WTC11 (cell line): ENCODE measurements around the gene PPP1R15B. TPM values are rescaled to one million over a fixed set of nuclear protein-coding genes. Genes with fewer than 3 reads are reported as not detected.

ENCODE experiments used
- ATAC-seq: fragments of 200-7000 bp; cut with Tn5 transposase; 2 replicates; pipeline ENCODE4 v1.10.0; 2021; ENCODE audit warnings: mild to moderate bottlenecking, moderate library complexity
- CTCF ChIA-PET: fragments of 300-600 bp; sonication (Branson Sonifier 250); formaldehyde crosslinking; loops from one replicate; lab custom pipeline; 2021; ENCODE audit warnings: antibody characterized with exemption; lab: Charles Lee
- POLR2A ChIA-PET: fragments of 350-600 bp; sonication (Branson Sonifier 250); formaldehyde crosslinking; loops from one replicate; lab custom pipeline; 2021; ENCODE audit warnings: antibody characterized with exemption; lab: Charles Lee
- DNase-seq: peaks from one replicate; pipeline ENCODE4 v3.0.0; 2021; ENCODE audit warnings: low spot score
- H3K27ac Mint-ChIP-seq: 2 replicates; pipeline ENCODE4 v1.8.0; 2021; ENCODE audit warnings: mixed read lengths
- H3K27me3 Mint-ChIP-seq: 2 replicates; pipeline ENCODE4 v1.8.0; 2021; ENCODE audit warnings: low read depth, mild to moderate bottlenecking, moderate library complexity, mixed read lengths
- H3K36me3 Mint-ChIP-seq: 2 replicates; pipeline ENCODE4 v1.8.0; 2021; ENCODE audit warnings: mixed read lengths
- H3K4me1 Mint-ChIP-seq: 2 replicates; pipeline ENCODE4 v1.8.0; 2022; ENCODE audit warnings: mixed read lengths
- H3K4me3 Mint-ChIP-seq: 2 replicates; pipeline ENCODE4 v1.8.0; 2021; ENCODE audit warnings: mild to moderate bottlenecking, moderate library complexity, mixed read lengths
- H3K9me3 Mint-ChIP-seq: 2 replicates; pipeline ENCODE4 v1.8.0; 2021; ENCODE audit warnings: mixed read lengths
- CREM ChIP-seq: sonication (generic); formaldehyde crosslinking; IDR thresholded peaks from 2 replicates; pipeline ENCODE4 v1.8.1; 2022; ENCODE audit warnings: mild to moderate bottlenecking, missing genetic modification reagents, moderate library complexity
- EMX1 ChIP-seq: fragments of 250-450 bp; sonication (Bioruptor Pico); IDR thresholded peaks from 2 replicates; pipeline ENCODE4 v1.8.0; 2021; ENCODE audit warnings: mild to moderate bottlenecking
- ETV6 ChIP-seq: sonication (generic); formaldehyde crosslinking; IDR thresholded peaks from 2 replicates; pipeline ENCODE4 v1.8.1; 2022; ENCODE audit warnings: mild to moderate bottlenecking, missing genetic modification reagents
- FOXP1 ChIP-seq: sonication (generic); formaldehyde crosslinking; IDR thresholded peaks from 2 replicates; pipeline ENCODE4 v1.8.0; 2022; ENCODE audit warnings: missing genetic modification reagents, mild to moderate bottlenecking, moderate library complexity, borderline replicate concordance
- GTF2I ChIP-seq: fragments of 250-450 bp; sonication (Bioruptor Pico); conservative IDR thresholded peaks from 2 replicates; pipeline ENCODE4 v1.4.0; 2021; ENCODE audit warnings: mild to moderate bottlenecking
- KAT7 ChIP-seq: sonication (generic); formaldehyde crosslinking; IDR thresholded peaks from 2 replicates; pipeline ENCODE4 v1.8.1; 2023; ENCODE audit warnings: missing genetic modification reagents, mild to moderate bottlenecking, borderline replicate concordance
- MYBL2 ChIP-seq: sonication (generic); formaldehyde crosslinking; IDR thresholded peaks from 2 replicates; pipeline ENCODE4 v1.8.1; 2023; ENCODE audit warnings: mild to moderate bottlenecking, moderate library complexity, missing genetic modification reagents
- NFE2L1 ChIP-seq: sonication (generic); formaldehyde crosslinking; IDR thresholded peaks from 2 replicates; pipeline ENCODE4 v1.8.1; 2023; ENCODE audit warnings: missing genetic modification reagents
- NR1H2 ChIP-seq: sonication (generic); formaldehyde crosslinking; IDR thresholded peaks from 2 replicates; pipeline ENCODE4 v1.9.0; 2021; ENCODE audit warnings: mild to moderate bottlenecking, moderate library complexity, missing genetic modification reagents
- OVOL2 ChIP-seq: fragments of 250-450 bp; sonication (Bioruptor Pico); IDR thresholded peaks from 2 replicates; pipeline ENCODE4 v1.9.0; 2021; ENCODE audit warnings: mild to moderate bottlenecking, borderline replicate concordance
- TP53 ChIP-seq: sonication (generic); formaldehyde crosslinking; IDR thresholded peaks from 2 replicates; pipeline ENCODE4 v1.8.1; 2023; ENCODE audit warnings: mild to moderate bottlenecking, missing genetic modification reagents
- ZNF121 ChIP-seq: sonication (generic); formaldehyde crosslinking; IDR thresholded peaks from 2 replicates; pipeline ENCODE4 v1.8.0; 2023; ENCODE audit warnings: missing genetic modification reagents
- total RNA-seq: library from RNA; stranded (reverse); gene quantifications from 3 replicates; pipeline ENCODE4 v1.2.3, GENCODE V29; 2021
- TF ChIP-seq, protein P1 (sequence below): sonication (generic); formaldehyde crosslinking; conservative IDR thresholded peaks from 2 replicates; pipeline ENCODE4 v1.8.1; 2023; ENCODE audit warnings: mild to moderate bottlenecking, low read depth, missing genetic modification reagents, moderate library complexity
- TF ChIP-seq, protein P2 (sequence below): sonication (generic); formaldehyde crosslinking; IDR thresholded peaks from 2 replicates; pipeline ENCODE4 v1.8.0; 2022; ENCODE audit warnings: mild to moderate bottlenecking, missing genetic modification reagents
- TF ChIP-seq, protein P3 (sequence below): sonication (generic); formaldehyde crosslinking; IDR thresholded peaks from 2 replicates; pipeline ENCODE4 v1.8.1; 2023; ENCODE audit warnings: mild to moderate bottlenecking, missing genetic modification reagents, moderate library complexity
- TF ChIP-seq, protein P4 (sequence below): fragments of 200-600 bp; IDR thresholded peaks from 2 replicates; pipeline ENCODE4 v1.8.0; 2022; ENCODE audit warnings: antibody characterized with exemption
- TF ChIP-seq, protein P5 (sequence below): fragments of 250-450 bp; sonication (Bioruptor Pico); IDR thresholded peaks from 2 replicates; pipeline ENCODE4 v1.9.0; 2021; ENCODE audit warnings: mild to moderate bottlenecking, borderline replicate concordance
- TF ChIP-seq, protein P6 (sequence below): sonication (generic); formaldehyde crosslinking; IDR thresholded peaks from 2 replicates; pipeline ENCODE4 v1.8.1; 2022; ENCODE audit warnings: low read depth, mild to moderate bottlenecking, moderate library complexity, missing genetic modification reagents, borderline replicate concordance
- TF ChIP-seq, protein P7 (sequence below): sonication (generic); formaldehyde crosslinking; IDR thresholded peaks from 2 replicates; pipeline ENCODE4 v1.8.1; 2022; ENCODE audit warnings: mild to moderate bottlenecking, missing genetic modification reagents, moderate library complexity, borderline replicate concordance
- TF ChIP-seq, protein P8 (sequence below): sonication (generic); formaldehyde crosslinking; IDR thresholded peaks from 2 replicates; pipeline ENCODE4 v1.8.0; 2022; ENCODE audit warnings: mild to moderate bottlenecking, missing genetic modification reagents

Gene PPP1R15B
- total RNA-seq, 1 experiment from 2014 or later = 47.7 TPM

DNA sequence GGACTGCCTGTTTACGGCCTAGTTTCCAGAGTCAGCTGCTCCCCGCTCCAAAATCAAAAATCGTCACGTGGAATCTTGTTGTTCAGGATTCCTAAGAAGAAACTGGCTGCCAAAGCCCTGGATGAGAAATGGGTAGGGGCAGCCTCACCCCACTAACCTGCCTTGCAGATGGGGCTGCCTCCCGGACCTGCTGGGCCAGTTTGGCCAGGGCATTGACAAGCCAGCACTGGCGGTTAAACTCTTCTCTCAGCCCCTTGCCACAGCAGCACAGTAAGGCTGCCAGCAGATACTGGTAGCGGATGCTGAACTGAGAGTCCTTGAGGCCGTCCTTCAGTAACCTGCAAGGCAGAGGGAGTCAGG, 31.6 kb upstream of the PPP1R15B start:
- H3K27me3 Mint-ChIP-seq = no peaks in the 10 kb centered on the region
- peaks cover 18% of the 10 kb centered on the region for H3K4me1 Mint-ChIP-seq
- ChIA-PET CTCF (interaction anchor here (1.8 to 13.1 kb wide), 3 partner anchors 12 to 57 kb away, joined by 6 to 906 read pairs (median 130); partner anchors contain the start of gene PIK3C2B), POLR2A (no interaction called here)
- no peak for ATAC-seq
- TF ChIP-seq NR1H2 (CRISPR knock-in tag) (no peak), NFE2L1 (CRISPR knock-in tag) (no peak), GTF2I (CRISPR knock-in tag) (no peak), TP53 (no peak), EMX1 (CRISPR knock-in tag) (no peak), ZNF121 (CRISPR knock-in tag) (no peak)
- TF ChIP-seq, protein P1, sequence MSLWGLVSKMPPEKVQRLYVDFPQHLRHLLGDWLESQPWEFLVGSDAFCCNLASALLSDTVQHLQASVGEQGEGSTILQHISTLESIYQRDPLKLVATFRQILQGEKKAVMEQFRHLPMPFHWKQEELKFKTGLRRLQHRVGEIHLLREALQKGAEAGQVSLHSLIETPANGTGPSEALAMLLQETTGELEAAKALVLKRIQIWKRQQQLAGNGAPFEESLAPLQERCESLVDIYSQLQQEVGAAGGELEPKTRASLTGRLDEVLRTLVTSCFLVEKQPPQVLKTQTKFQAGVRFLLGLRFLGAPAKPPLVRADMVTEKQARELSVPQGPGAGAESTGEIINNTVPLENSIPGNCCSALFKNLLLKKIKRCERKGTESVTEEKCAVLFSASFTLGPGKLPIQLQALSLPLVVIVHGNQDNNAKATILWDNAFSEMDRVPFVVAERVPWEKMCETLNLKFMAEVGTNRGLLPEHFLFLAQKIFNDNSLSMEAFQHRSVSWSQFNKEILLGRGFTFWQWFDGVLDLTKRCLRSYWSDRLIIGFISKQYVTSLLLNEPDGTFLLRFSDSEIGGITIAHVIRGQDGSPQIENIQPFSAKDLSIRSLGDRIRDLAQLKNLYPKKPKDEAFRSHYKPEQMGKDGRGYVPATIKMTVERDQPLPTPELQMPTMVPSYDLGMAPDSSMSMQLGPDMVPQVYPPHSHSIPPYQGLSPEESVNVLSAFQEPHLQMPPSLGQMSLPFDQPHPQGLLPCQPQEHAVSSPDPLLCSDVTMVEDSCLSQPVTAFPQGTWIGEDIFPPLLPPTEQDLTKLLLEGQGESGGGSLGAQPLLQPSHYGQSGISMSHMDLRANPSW (CRISPR knock-in tag) = no peak
- TF ChIP-seq, protein P2, sequence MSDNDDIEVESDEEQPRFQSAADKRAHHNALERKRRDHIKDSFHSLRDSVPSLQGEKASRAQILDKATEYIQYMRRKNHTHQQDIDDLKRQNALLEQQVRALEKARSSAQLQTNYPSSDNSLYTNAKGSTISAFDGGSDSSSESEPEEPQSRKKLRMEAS (CRISPR knock-in tag) = no peak
- TF ChIP-seq, all 79 proteins: peak for 0
- no peaks in the 10 kb centered on the region for H3K9me3 Mint-ChIP-seq
- no peak overlapping the region for H3K4me3 Mint-ChIP-seq
- H3K27ac Mint-ChIP-seq = no peak overlapping the region
- H3K36me3 Mint-ChIP-seq = peaks cover 21% of the 10 kb centered on the region
- no peak for DNase-seq

DNA sequence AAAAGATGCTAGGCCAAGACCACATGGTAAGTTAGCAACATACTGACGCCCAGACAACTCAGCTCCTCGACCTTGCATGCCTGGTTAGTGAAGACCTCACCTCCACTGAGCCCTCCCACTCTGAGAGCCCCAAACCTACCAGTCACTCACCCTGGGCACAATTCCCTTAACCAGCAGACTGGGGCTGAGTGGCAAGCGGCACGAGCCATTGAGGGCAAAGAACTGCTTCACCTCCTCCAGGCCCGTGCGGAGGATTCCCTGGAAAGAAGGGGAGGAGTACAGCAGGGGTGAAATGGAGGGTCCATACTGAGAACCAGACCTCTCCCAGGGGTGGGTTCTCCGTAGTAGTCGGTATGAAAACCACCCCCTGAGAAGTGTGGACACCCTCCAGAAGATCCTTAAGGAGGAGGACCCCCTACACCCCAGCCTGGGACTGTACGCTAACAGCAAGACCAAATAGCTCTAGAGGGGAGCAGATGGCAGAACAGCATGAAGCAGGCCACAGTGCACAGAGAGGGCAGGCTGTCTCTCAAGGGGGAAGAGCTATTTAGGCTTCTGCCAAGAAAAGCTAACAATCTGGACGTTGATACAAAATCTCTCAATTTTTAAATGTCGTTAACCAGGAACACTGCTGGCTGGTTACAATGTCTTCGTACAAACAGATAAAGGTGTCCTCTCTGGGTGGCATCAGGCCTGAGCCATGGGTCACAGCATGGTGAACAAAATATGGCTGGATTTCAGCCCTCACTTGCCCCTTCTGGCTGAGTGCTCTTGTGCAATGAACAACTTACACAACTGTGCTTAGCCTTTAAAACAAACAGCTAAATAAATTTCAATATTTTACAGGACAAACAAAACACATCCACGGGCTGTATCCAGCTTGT, 31.0 kb upstream of the PPP1R15B start:
- ChIA-PET CTCF (interaction anchor here (1.8 to 13.1 kb wide), 3 partner anchors 11 to 58 kb away, joined by 6 to 906 read pairs (median 130); partner anchors contain the start of gene PIK3C2B), POLR2A (no interaction called here)
- ATAC-seq (no peak), DNase-seq (no peak)
- peaks cover 18% of the 10 kb centered on the region for H3K4me1 Mint-ChIP-seq
- no peaks in the 10 kb centered on the region for H3K27me3 Mint-ChIP-seq
- no peak overlapping the region for H3K27ac Mint-ChIP-seq
- H3K36me3 Mint-ChIP-seq = peaks cover 19% of the 10 kb centered on the region
- H3K9me3 Mint-ChIP-seq = no peaks in the 10 kb centered on the region
- H3K4me3 Mint-ChIP-seq = no peak overlapping the region
- TF ChIP-seq ETV6 (CRISPR knock-in tag) = no peak
- TF ChIP-seq EMX1 (CRISPR knock-in tag) = no peak
- no peak for TF ChIP-seq FOXP1 (CRISPR knock-in tag)
- TF ChIP-seq, protein P3, sequence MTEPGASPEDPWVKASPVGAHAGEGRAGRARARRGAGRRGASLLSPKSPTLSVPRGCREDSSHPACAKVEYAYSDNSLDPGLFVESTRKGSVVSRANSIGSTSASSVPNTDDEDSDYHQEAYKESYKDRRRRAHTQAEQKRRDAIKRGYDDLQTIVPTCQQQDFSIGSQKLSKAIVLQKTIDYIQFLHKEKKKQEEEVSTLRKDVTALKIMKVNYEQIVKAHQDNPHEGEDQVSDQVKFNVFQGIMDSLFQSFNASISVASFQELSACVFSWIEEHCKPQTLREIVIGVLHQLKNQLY (CRISPR knock-in tag) = no peak
- TF ChIP-seq CREM (CRISPR knock-in tag) = no peak
- TF ChIP-seq, protein P4, sequence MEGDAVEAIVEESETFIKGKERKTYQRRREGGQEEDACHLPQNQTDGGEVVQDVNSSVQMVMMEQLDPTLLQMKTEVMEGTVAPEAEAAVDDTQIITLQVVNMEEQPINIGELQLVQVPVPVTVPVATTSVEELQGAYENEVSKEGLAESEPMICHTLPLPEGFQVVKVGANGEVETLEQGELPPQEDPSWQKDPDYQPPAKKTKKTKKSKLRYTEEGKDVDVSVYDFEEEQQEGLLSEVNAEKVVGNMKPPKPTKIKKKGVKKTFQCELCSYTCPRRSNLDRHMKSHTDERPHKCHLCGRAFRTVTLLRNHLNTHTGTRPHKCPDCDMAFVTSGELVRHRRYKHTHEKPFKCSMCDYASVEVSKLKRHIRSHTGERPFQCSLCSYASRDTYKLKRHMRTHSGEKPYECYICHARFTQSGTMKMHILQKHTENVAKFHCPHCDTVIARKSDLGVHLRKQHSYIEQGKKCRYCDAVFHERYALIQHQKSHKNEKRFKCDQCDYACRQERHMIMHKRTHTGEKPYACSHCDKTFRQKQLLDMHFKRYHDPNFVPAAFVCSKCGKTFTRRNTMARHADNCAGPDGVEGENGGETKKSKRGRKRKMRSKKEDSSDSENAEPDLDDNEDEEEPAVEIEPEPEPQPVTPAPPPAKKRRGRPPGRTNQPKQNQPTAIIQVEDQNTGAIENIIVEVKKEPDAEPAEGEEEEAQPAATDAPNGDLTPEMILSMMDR = no peak
- TF ChIP-seq, protein P5, sequence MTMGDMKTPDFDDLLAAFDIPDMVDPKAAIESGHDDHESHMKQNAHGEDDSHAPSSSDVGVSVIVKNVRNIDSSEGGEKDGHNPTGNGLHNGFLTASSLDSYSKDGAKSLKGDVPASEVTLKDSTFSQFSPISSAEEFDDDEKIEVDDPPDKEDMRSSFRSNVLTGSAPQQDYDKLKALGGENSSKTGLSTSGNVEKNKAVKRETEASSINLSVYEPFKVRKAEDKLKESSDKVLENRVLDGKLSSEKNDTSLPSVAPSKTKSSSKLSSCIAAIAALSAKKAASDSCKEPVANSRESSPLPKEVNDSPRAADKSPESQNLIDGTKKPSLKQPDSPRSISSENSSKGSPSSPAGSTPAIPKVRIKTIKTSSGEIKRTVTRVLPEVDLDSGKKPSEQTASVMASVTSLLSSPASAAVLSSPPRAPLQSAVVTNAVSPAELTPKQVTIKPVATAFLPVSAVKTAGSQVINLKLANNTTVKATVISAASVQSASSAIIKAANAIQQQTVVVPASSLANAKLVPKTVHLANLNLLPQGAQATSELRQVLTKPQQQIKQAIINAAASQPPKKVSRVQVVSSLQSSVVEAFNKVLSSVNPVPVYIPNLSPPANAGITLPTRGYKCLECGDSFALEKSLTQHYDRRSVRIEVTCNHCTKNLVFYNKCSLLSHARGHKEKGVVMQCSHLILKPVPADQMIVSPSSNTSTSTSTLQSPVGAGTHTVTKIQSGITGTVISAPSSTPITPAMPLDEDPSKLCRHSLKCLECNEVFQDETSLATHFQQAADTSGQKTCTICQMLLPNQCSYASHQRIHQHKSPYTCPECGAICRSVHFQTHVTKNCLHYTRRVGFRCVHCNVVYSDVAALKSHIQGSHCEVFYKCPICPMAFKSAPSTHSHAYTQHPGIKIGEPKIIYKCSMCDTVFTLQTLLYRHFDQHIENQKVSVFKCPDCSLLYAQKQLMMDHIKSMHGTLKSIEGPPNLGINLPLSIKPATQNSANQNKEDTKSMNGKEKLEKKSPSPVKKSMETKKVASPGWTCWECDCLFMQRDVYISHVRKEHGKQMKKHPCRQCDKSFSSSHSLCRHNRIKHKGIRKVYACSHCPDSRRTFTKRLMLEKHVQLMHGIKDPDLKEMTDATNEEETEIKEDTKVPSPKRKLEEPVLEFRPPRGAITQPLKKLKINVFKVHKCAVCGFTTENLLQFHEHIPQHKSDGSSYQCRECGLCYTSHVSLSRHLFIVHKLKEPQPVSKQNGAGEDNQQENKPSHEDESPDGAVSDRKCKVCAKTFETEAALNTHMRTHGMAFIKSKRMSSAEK (CRISPR knock-in tag) = no peak
- TF ChIP-seq GTF2I (CRISPR knock-in tag) = no peak
- TF ChIP-seq, protein P6, sequence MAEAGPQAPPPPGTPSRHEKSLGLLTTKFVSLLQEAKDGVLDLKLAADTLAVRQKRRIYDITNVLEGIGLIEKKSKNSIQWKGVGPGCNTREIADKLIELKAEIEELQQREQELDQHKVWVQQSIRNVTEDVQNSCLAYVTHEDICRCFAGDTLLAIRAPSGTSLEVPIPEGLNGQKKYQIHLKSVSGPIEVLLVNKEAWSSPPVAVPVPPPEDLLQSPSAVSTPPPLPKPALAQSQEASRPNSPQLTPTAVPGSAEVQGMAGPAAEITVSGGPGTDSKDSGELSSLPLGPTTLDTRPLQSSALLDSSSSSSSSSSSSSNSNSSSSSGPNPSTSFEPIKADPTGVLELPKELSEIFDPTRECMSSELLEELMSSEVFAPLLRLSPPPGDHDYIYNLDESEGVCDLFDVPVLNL = no peak
- TF ChIP-seq OVOL2 (CRISPR knock-in tag) = no peak
- no peak for TF ChIP-seq KAT7 (CRISPR knock-in tag)
- TF ChIP-seq, protein P7, sequence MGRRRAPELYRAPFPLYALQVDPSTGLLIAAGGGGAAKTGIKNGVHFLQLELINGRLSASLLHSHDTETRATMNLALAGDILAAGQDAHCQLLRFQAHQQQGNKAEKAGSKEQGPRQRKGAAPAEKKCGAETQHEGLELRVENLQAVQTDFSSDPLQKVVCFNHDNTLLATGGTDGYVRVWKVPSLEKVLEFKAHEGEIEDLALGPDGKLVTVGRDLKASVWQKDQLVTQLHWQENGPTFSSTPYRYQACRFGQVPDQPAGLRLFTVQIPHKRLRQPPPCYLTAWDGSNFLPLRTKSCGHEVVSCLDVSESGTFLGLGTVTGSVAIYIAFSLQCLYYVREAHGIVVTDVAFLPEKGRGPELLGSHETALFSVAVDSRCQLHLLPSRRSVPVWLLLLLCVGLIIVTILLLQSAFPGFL (CRISPR knock-in tag) = no peak
- no peak for TF ChIP-seq NR1H2 (CRISPR knock-in tag)
- TF ChIP-seq, protein P8, sequence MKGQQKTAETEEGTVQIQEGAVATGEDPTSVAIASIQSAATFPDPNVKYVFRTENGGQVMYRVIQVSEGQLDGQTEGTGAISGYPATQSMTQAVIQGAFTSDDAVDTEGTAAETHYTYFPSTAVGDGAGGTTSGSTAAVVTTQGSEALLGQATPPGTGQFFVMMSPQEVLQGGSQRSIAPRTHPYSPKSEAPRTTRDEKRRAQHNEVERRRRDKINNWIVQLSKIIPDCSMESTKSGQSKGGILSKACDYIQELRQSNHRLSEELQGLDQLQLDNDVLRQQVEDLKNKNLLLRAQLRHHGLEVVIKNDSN (CRISPR knock-in tag) = no peak
- no peak for TF ChIP-seq MYBL2 (CRISPR knock-in tag)
